Trophoblast cell (in vitro differentiated cells and primary cell): ENCODE data around the gene HNRNPA2B1.

Source experiments
- DNase-seq, 2 donors: peaks; one replicate each; pipeline ENCODE4 v3.0.0-alpha.2; 2016
- H2AFZ ChIP-seq: 2 replicates; pipeline ENCODE4 v1.6.1; 2013; ENCODE audit warnings: low read length, moderate library complexity, mild to moderate bottlenecking; ENCODE audit not compliant: insufficient read depth, poor library complexity
- H2AK5ac ChIP-seq: 2 replicates; pipeline ENCODE4 v1.6.1; 2013; ENCODE audit warnings: mild to moderate bottlenecking, low read length
- H2BK120ac ChIP-seq: 2 replicates; pipeline ENCODE4 v1.6.1; 2013; ENCODE audit warnings: low read length, mild to moderate bottlenecking, moderate library complexity; ENCODE audit not compliant: insufficient read depth, poor library complexity
- H2BK12ac ChIP-seq: 2 replicates; pipeline ENCODE4 v1.6.1; 2013; ENCODE audit warnings: mild to moderate bottlenecking, low read length, moderate library complexity
- H2BK5ac ChIP-seq: 2 replicates; pipeline ENCODE4 v1.6.1; 2013; ENCODE audit warnings: low read length, low read depth, moderate library complexity, mild to moderate bottlenecking; ENCODE audit not compliant: poor library complexity
- H3K14ac ChIP-seq: 2 replicates; pipeline ENCODE4 v1.6.1; 2013; ENCODE audit warnings: mild to moderate bottlenecking, low read length
- H3K18ac ChIP-seq: 2 replicates; pipeline ENCODE4 v1.6.1; 2013; ENCODE audit warnings: mild to moderate bottlenecking, low read length
- H3K23ac ChIP-seq: 2 replicates; pipeline ENCODE4 v1.6.1; 2013; ENCODE audit warnings: low read length
- H3K27ac ChIP-seq: 2 replicates; pipeline ENCODE4 v1.5.1; 2013; ENCODE audit warnings: low read depth, mild to moderate bottlenecking, inconsistent platforms, low read length, moderate library complexity
- H3K27me3 ChIP-seq: 2 replicates; pipeline ENCODE4 v1.6.1; 2013; ENCODE audit warnings: inconsistent platforms, mild to moderate bottlenecking, low read length, moderate library complexity; ENCODE audit not compliant: insufficient read depth
- H3K36me3 ChIP-seq, 2 experiments: 1 replicate in 1 of 2; 2 replicates in 1 of 2; pipeline ENCODE4 v1.6.1; 2013; ENCODE audit warnings: low read length in 2 of 2, mild to moderate bottlenecking in 2 of 2, moderate library complexity in 1 of 2; ENCODE audit not compliant: insufficient read depth in 2 of 2, control insufficient read depth in 1 of 2
- H3K4ac ChIP-seq: 2 replicates; pipeline ENCODE4 v1.6.1; 2013; ENCODE audit warnings: low read depth, mild to moderate bottlenecking, low read length, moderate library complexity
- H3K4me1 ChIP-seq, 2 experiments: 1 replicate in 1 of 2; 2 replicates in 1 of 2; pipeline ENCODE4 v1.6.1; 2013; ENCODE audit warnings: low read length in 2 of 2, mild to moderate bottlenecking in 2 of 2, moderate library complexity in 1 of 2; ENCODE audit not compliant: insufficient read depth in 2 of 2, control insufficient read depth in 1 of 2
- H3K4me2 ChIP-seq: 2 replicates; pipeline ENCODE4 v1.6.1; 2013; ENCODE audit warnings: inconsistent platforms, mild to moderate bottlenecking, low read length, moderate library complexity
- H3K4me3 ChIP-seq: 2 replicates; pipeline ENCODE4 v1.5.1; 2013; ENCODE audit warnings: mild to moderate bottlenecking, low read depth, low read length, inconsistent platforms
- H3K79me1 ChIP-seq: one replicate; pipeline ENCODE4 v1.6.1; 2013; ENCODE audit warnings: low read length
- H3K79me2 ChIP-seq: 2 replicates; pipeline ENCODE4 v1.6.1; 2013; ENCODE audit warnings: low read length, mild to moderate bottlenecking; ENCODE audit not compliant: control insufficient read depth, insufficient read depth, poor library complexity
- H3K9ac ChIP-seq: 2 replicates; pipeline ENCODE4 v1.6.1; 2013; ENCODE audit warnings: mild to moderate bottlenecking, low read length
- H3K9me3 ChIP-seq: 2 replicates; pipeline ENCODE4 v1.6.1; 2013; ENCODE audit warnings: low read depth, mild to moderate bottlenecking, control low read depth, inconsistent platforms, low read length; ENCODE audit not compliant: insufficient read depth
- H4K12ac ChIP-seq: 2 replicates; pipeline ENCODE4 v1.6.1; 2013; ENCODE audit warnings: low read depth, mild to moderate bottlenecking, low read length, moderate library complexity
- H4K8ac ChIP-seq: 2 replicates; pipeline ENCODE4 v1.6.1; 2013; ENCODE audit warnings: low read depth, mild to moderate bottlenecking, low read length, moderate library complexity
- H4K91ac ChIP-seq: one replicate; pipeline ENCODE4 v1.6.1; 2013; ENCODE audit warnings: low read depth, mild to moderate bottlenecking, low read length, moderate library complexity
- WGBS: extraction: QIAGEN DNeasy Blood & Tissue Kit; methylation state at CpG from one replicate; pipeline ENCODE4 v1.1.7; 2013; ENCODE audit warnings: missing lambda C conversion rate; ENCODE audit not compliant: insufficient read length, insufficient coverage; ENCODE audit errors: extremely low coverage; 5-methylcytosine and 5-hydroxymethylcytosine counted together

HNRNPA2B1 gene

GRCh38 chr7:26156451-26157420 lies 43.8 kb downstream of the HNRNPA2B1 start:
- Histone ChIP-seq H4K12ac (no peak overlapping the region), H2BK5ac (peak overlapping the region; percentile 50), H3K9me3 (peaks cover 5% of the 10 kb centered on the region), H4K91ac (peak overlapping the region; percentile 56), H3K23ac (no peak overlapping the region), H2AK5ac (no peak overlapping the region), H4K8ac (no peak overlapping the region), H2BK120ac (peak overlapping the region; percentile 22), H3K79me1 (peaks cover 20% of the 10 kb centered on the region), H3K27me3 (peaks cover 5% of the 10 kb centered on the region), H3K18ac (no peak overlapping the region), H2AFZ (no peak overlapping the region), H3K4me2 (no peak overlapping the region), H3K14ac (peak overlapping the region; percentile 23), H2BK12ac (peak overlapping the region; percentile 53), H3K27ac (peak overlapping the region; percentile 69), H3K9ac (no peak overlapping the region), H3K36me3 (no peaks in the 10 kb centered on the region), H3K4me3 (no peak overlapping the region), H3K4me1 (peaks cover 19 to 45% of the 10 kb centered on the region in 2 experiments), H3K79me2 (peaks cover 4% of the 10 kb centered on the region), H3K4ac (peak overlapping the region; percentile 47)
- peak; percentile 83 to 91 for DNase-seq
- no CpG with 5 or more reads among the region's 20 CpGs for WGBS

- no peaks in the 10 kb centered on the region for H3K36me3 ChIP-seq
- H2BK5ac ChIP-seq: no peak overlapping the region
- no peak overlapping the region for H3K18ac ChIP-seq
- H3K14ac ChIP-seq: no peak overlapping the region
- H3K27me3 ChIP-seq: peaks cover 5% of the 10 kb centered on the region
- H2AFZ ChIP-seq: no peak overlapping the region
- no CpG with 5 or more reads among the region's 8 CpGs for WGBS
- H3K27ac ChIP-seq: peak overlapping the region; percentile 1
- peak in 1 of 2 donors; percentile 44 for DNase-seq
- no peak overlapping the region for H2BK12ac ChIP-seq
- H3K4me1 ChIP-seq: peaks cover 20 to 47% of the 10 kb centered on the region in 2 experiments
- H4K12ac ChIP-seq: no peak overlapping the region
- peaks cover 4% of the 10 kb centered on the region for H3K79me2 ChIP-seq
- no peak overlapping the region for H4K91ac ChIP-seq
- no peak overlapping the region for H2BK120ac ChIP-seq
- no peak overlapping the region for H3K4ac ChIP-seq
- H3K9me3 ChIP-seq: peaks cover 5% of the 10 kb centered on the region
- H3K4me2 ChIP-seq: peak overlapping the region; percentile 4
- H3K4me3 ChIP-seq: no peak overlapping the region
- H3K9ac ChIP-seq: no peak overlapping the region
- H3K23ac ChIP-seq: no peak overlapping the region
- no peak overlapping the region for H4K8ac ChIP-seq
- no peak overlapping the region for H2AK5ac ChIP-seq
- peaks cover 20% of the 10 kb centered on the region for H3K79me1 ChIP-seq
These were observed 44.8 kb downstream of the HNRNPA2B1 start for GRCh38 chr7:26155531-26156375.

GRCh38 chr7:26153823-26154783 lies 46.4 kb downstream of the HNRNPA2B1 start:
- Histone ChIP-seq H3K23ac (no peak overlapping the region), H3K79me2 (peaks cover 4% of the 10 kb centered on the region), H2BK12ac (no peak overlapping the region), H4K91ac (no peak overlapping the region), H3K18ac (no peak overlapping the region), H3K9ac (no peak overlapping the region), H3K36me3 (no peaks in the 10 kb centered on the region), H3K4me2 (peak overlapping the region; percentile 90), H4K8ac (no peak overlapping the region), H4K12ac (no peak overlapping the region), H2BK120ac (no peak overlapping the region), H3K79me1 (peaks cover 19% of the 10 kb centered on the region), H2AFZ (no peak overlapping the region), H3K4me1 (peaks cover 20 to 40% of the 10 kb centered on the region in 2 experiments), H3K4ac (no peak overlapping the region), H3K27ac (no peak overlapping the region), H3K9me3 (peaks cover 5% of the 10 kb centered on the region), H3K27me3 (peaks cover 5% of the 10 kb centered on the region), H3K14ac (no peak overlapping the region), H3K4me3 (peak overlapping the region; percentile 15), H2AK5ac (no peak overlapping the region), H2BK5ac (no peak overlapping the region)
- WGBS: no CpG with 5 or more reads among the region's 15 CpGs
- no peak for DNase-seq
